ENCODE data around the gene IKZF1.

Gene IKZF1

DNA sequence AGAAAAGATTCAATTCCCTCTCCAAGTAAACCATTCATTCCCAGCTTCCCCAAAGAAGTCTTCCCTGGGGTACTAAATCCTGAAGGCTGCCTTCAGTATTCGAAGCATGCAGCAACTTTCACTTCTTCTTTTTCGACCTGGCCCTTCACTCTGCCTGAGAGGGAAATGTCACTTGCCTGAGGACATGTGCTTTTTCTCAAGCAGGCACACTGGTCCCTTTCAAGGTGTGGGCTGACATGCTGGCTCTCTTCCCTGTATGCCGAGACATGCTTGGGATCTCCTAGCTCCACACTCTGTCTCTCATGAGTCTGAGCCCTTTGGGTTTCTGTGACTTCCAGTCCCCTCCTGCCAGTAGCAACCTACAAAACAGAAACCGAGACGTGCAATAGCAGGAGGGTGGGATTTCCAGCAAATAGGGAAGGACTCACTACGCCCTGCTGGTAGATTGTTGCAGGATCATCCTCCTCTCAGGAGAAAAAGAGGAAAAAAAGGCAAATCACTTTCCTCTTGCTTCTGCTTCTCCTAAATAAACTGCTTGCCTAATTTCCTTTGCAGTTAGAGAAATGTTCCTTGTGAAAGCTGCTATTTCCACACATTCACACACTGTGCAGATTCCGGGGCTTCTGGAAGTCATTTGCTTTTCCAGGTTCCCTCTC lies 112.1 kb downstream of the IKZF1 start:
- H3K4me3 ChIP-seq (ENCODE audit: control insufficient read depth, low read depth, low read length): no peak overlapping the region
- TF ChIP-seq, protein P1, sequence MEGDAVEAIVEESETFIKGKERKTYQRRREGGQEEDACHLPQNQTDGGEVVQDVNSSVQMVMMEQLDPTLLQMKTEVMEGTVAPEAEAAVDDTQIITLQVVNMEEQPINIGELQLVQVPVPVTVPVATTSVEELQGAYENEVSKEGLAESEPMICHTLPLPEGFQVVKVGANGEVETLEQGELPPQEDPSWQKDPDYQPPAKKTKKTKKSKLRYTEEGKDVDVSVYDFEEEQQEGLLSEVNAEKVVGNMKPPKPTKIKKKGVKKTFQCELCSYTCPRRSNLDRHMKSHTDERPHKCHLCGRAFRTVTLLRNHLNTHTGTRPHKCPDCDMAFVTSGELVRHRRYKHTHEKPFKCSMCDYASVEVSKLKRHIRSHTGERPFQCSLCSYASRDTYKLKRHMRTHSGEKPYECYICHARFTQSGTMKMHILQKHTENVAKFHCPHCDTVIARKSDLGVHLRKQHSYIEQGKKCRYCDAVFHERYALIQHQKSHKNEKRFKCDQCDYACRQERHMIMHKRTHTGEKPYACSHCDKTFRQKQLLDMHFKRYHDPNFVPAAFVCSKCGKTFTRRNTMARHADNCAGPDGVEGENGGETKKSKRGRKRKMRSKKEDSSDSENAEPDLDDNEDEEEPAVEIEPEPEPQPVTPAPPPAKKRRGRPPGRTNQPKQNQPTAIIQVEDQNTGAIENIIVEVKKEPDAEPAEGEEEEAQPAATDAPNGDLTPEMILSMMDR (conservative IDR thresholded peaks at IDR 0.05; ENCODE audit: control insufficient read depth, insufficient read depth, low read depth, low read length): no peak
- DNase-seq (ENCODE audit: low read depth): no peak

DNA sequence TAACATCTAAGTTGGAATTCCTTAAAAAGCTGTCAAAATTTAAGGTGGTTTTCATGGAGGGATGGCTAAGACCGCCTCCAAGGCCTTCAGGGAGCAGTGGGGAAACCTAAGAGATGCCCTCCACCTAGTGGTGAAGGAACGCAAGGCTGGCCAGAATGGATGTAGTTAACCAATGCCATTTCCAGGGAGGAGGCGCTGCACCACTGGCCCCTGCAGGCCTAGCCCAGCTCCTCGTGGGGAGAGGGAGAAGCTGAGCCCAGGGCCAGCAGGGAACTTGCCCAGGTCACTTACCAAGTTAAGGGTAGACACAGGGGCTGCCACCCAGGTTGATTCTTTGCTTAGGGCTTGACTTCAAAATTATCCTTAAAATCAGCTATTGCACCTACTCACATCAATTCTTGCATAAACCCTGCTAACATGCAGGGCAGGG lies 113.6 kb downstream of the IKZF1 start:
- DNase-seq (ENCODE audit: low read depth): peak; percentile 80
- no peak overlapping the region for H3K4me3 ChIP-seq (ENCODE audit: control insufficient read depth, low read depth, low read length)
- TF ChIP-seq, protein P1 (conservative IDR thresholded peaks at IDR 0.05; ENCODE audit: control insufficient read depth, insufficient read depth, low read depth, low read length): peak; percentile 95

DNA sequence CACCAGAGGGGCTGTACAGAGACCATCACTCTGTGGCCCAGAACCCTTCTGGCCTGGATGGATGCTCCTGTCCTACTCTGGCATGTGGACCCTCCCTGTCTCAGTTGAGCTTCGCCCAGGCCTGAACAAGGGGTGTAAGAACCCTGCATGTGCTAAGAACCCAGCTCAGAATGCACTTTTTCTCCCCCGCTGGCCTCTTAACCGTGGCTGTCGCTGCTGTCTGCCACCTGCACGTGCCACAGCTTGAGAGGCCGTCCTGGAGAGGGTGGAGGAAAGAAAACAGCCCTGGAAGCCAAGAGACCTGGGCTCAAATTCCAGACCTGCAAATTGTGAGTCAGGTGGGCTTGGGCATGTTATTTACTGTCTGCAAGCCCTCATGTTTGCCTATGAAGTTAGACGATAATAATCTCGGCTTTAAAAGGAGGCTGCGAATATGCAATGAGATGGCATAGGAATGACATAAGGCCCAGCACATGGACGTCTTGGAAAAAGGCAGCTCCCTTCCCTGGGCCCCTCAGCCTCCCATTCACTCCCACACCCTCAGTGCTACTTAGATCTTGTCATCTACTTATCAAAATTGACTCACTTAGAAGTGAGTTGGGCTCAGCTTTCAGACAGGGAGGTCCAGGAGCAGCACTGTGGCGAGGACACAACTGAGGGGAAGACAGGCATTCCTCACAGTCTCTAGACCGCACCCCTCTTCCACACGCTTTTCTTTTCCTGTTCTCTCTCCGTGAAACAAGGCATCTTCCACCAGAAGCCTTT lies 114.2 kb downstream of the IKZF1 start:
- no peak for DNase-seq (ENCODE audit: low read depth)
- TF ChIP-seq, protein P1 (conservative IDR thresholded peaks at IDR 0.05; ENCODE audit: control insufficient read depth, insufficient read depth, low read depth, low read length): no peak
- no peak overlapping the region for H3K4me3 ChIP-seq (ENCODE audit: control insufficient read depth, low read depth, low read length)

GRCh38 chr7:50421043-50421442 lies 116.5 kb downstream of the IKZF1 start:
- DNase-seq (ENCODE audit: low read depth): no peak
- TF ChIP-seq, protein P1 (conservative IDR thresholded peaks at IDR 0.05; ENCODE audit: control insufficient read depth, insufficient read depth, low read depth, low read length): no peak

GRCh38 chr7:50422858-50423257 lies 118.3 kb downstream of the IKZF1 start:
- DNase-seq (ENCODE audit: low read depth): no peak
- H3K4me3 ChIP-seq (ENCODE audit: control insufficient read depth, low read depth, low read length): no peak overlapping the region
- TF ChIP-seq, protein P1 (conservative IDR thresholded peaks at IDR 0.05; ENCODE audit: control insufficient read depth, insufficient read depth, low read depth, low read length): no peak

More at GRCh38 chr7:50421043-50421442, 116.5 kb downstream of the IKZF1 start:
- no peak overlapping the region for H3K4me3 ChIP-seq (ENCODE audit: control insufficient read depth, low read depth, low read length)

- DNase-seq (ENCODE audit: low read depth): no peak
- TF ChIP-seq, protein P1 (conservative IDR thresholded peaks at IDR 0.05; ENCODE audit: control insufficient read depth, insufficient read depth, low read depth, low read length): no peak
- no peak overlapping the region for H3K4me3 ChIP-seq (ENCODE audit: control insufficient read depth, low read depth, low read length)
These were observed 119.3 kb downstream of the IKZF1 start for GRCh38 chr7:50423860-50424259.
